ENCODE results near the gene PRAMEF13.
"Not testable (repeated sequence)": the region's sequence is repeated elsewhere in the genome, so short reads cannot be mapped to it uniquely, and the experiment has no call there.

The PRAMEF13 gene

GRCh38 chr1:13165531-13165930 is 35.7 kb downstream of the PRAMEF13 start, which contains the start of gene HNRNPCL4:
TSS of gene HNRNPCL4 (minus strand) at chr1:13165631. CDS start at chr1:13165467, 164 bp downstream.
- not testable (repeated sequence) for DNase-seq

- DNase-seq: not testable (repeated sequence)
Measured at GRCh38 chr1:13155909-13156308, 45.3 kb downstream of the PRAMEF13 start, which contains the start of gene PRAMEF26. TSS of gene PRAMEF26 (minus strand) at chr1:13156009. CDS start at chr1:13153095, 2,914 bp downstream.

Measured in activated CD4-positive, alpha-beta T cell treated with anti-CD3 and anti-CD28 coated beads, Interleukin-2, amount 50 U/mL, for 16 hours (primary cell).